HL-60 (cell line): ENCODE measurements around the gene CAMK1D.

Source experiments
- POLR2AphosphoS5 ChIP-seq: IDR thresholded peaks from 2 replicates; pipeline ENCODE4 v1.6.1; 2012; ENCODE audit warnings: low read depth
- TF ChIP-seq, protein P1 (sequence below): IDR thresholded peaks from one replicate; pipeline ENCODE4 v1.5.1; 2011; ENCODE audit warnings: low read length, control low read depth, inconsistent platforms; ENCODE audit not compliant: insufficient read depth
- TF ChIP-seq, protein P2 (sequence below): IDR thresholded peaks from 2 replicates; pipeline ENCODE4 v1.6.1; 2012; ENCODE audit warnings: low read depth; ENCODE audit not compliant: insufficient replicate concordance

DNA sequence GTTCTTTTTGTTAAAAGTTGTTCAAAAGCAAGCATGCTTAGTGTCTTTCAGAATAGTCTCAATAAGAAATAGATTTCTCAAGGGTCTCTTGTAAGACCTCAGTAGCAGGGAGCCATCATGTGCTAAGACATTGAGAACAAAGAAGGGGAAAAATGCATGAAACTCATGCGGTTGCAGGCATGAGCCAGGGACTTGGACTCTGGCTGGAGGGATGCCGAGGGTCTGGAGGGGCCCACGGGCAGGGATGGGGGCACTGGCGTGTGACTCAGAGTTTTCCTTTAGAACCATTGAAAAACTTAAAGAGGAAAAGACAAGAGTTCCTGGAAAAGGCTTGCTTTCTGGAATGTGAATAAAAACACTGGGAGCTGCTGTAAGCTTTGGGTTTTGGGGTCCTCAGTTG, 398.8 kb downstream of the CAMK1D start:
- TF ChIP-seq, protein P1, sequence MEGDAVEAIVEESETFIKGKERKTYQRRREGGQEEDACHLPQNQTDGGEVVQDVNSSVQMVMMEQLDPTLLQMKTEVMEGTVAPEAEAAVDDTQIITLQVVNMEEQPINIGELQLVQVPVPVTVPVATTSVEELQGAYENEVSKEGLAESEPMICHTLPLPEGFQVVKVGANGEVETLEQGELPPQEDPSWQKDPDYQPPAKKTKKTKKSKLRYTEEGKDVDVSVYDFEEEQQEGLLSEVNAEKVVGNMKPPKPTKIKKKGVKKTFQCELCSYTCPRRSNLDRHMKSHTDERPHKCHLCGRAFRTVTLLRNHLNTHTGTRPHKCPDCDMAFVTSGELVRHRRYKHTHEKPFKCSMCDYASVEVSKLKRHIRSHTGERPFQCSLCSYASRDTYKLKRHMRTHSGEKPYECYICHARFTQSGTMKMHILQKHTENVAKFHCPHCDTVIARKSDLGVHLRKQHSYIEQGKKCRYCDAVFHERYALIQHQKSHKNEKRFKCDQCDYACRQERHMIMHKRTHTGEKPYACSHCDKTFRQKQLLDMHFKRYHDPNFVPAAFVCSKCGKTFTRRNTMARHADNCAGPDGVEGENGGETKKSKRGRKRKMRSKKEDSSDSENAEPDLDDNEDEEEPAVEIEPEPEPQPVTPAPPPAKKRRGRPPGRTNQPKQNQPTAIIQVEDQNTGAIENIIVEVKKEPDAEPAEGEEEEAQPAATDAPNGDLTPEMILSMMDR: no peak
- no peak for TF ChIP-seq POLR2AphosphoS5
- TF ChIP-seq, protein P2, sequence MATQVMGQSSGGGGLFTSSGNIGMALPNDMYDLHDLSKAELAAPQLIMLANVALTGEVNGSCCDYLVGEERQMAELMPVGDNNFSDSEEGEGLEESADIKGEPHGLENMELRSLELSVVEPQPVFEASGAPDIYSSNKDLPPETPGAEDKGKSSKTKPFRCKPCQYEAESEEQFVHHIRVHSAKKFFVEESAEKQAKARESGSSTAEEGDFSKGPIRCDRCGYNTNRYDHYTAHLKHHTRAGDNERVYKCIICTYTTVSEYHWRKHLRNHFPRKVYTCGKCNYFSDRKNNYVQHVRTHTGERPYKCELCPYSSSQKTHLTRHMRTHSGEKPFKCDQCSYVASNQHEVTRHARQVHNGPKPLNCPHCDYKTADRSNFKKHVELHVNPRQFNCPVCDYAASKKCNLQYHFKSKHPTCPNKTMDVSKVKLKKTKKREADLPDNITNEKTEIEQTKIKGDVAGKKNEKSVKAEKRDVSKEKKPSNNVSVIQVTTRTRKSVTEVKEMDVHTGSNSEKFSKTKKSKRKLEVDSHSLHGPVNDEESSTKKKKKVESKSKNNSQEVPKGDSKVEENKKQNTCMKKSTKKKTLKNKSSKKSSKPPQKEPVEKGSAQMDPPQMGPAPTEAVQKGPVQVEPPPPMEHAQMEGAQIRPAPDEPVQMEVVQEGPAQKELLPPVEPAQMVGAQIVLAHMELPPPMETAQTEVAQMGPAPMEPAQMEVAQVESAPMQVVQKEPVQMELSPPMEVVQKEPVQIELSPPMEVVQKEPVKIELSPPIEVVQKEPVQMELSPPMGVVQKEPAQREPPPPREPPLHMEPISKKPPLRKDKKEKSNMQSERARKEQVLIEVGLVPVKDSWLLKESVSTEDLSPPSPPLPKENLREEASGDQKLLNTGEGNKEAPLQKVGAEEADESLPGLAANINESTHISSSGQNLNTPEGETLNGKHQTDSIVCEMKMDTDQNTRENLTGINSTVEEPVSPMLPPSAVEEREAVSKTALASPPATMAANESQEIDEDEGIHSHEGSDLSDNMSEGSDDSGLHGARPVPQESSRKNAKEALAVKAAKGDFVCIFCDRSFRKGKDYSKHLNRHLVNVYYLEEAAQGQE: no peak
